Stimulated activated CD8-positive, alpha-beta memory T cell treated with anti-CD3 and anti-CD28 coated beads, Interleukin-15, amount 100 ng/mL, for 24 hours (primary cell): ENCODE measurements around the gene INAFM1.

Experiments used
- DNase-seq: peaks from one replicate; pipeline ENCODE4 v3.0.0-alpha.2; 2020; ENCODE audit warnings: low read depth

The INAFM1 gene

GRCh38 chr19:47274071-47274890 is at the start of gene INAFM1:
Gene INAFM1 (plus strand): TSS chr19:47274885. CDS start chr19:47274920, 35 bp downstream.
- DNase-seq, result peak; percentile 100

DNA sequence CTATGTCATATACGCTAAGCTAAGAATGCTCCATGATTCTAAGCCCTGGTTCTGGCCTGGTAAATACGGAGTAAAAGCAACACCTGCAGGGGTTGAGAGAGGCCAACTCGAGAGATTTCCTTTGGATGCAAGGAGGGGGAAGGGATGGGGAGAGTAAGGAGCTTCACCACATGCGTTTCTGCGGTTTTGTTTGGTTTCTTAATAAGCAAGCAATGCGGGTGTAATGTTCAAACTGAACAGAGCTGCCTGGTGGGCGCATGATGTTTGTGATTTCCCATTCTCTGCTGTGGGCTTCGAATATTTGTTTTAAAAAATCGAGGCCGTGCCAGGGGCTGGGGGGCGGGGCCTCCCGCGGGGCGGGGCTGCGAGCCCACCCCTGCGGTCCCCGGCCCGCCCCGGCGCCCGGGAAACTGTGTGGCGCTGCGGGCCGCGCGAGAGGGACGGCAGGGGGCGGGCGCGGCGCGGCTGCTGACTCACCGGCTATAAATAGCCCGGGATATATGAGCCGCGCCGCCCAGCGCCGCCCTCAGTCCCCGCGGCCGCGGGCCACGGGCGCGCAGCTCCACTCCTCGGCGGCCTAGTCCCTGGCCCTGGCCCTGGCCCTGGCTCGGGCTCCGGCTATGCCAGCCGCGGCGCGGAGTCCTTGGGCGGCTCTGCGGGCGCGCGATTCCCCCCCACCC is 48.8 kb upstream of the INAFM1 start:
- DNase-seq, result peak; percentile 74

- no peak for DNase-seq
Measured at GRCh38 chr19:47226426-47227351, 48.0 kb upstream of the INAFM1 start.

- no peak for DNase-seq
Measured at GRCh38 chr19:47227352-47228167, 47.1 kb upstream of the INAFM1 start.

DNA sequence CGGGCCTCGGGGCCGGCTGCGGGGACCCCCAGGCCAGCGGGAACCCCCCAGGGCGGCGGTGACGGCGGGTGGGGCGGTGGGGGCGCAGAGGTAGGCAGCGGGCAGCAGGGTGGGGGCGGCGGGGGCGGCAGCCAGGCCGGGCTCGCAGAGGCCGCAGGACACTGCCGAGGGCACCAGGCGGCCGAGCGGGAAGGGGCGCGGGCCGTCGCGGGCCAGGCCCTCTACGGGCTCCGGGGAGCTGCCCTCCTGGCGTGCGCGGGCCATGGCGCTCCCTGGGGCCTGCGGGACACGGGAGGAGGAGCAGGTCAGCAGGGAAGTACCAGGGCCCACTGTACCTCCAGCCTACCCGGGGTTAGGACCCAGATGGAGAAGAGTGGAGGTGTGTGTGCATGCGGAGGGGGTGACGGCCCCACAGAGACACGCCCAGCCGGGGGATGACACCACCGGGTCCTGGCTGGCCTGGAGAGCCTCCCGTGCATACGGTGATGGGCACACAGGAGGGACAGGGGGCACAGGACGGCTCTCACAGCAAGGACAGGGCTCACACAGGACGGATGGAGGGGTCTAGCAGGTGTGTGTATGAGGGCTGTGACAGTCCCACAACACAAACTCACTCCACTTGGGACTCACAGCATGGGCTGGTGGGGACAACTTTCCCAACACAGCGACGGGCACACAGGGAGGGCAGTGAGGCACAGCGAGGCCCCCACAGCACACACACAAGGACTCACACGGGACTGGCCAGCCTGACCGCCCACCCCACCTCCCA is 46.3 kb upstream of the INAFM1 start:
- DNase-seq, result no peak

DNA sequence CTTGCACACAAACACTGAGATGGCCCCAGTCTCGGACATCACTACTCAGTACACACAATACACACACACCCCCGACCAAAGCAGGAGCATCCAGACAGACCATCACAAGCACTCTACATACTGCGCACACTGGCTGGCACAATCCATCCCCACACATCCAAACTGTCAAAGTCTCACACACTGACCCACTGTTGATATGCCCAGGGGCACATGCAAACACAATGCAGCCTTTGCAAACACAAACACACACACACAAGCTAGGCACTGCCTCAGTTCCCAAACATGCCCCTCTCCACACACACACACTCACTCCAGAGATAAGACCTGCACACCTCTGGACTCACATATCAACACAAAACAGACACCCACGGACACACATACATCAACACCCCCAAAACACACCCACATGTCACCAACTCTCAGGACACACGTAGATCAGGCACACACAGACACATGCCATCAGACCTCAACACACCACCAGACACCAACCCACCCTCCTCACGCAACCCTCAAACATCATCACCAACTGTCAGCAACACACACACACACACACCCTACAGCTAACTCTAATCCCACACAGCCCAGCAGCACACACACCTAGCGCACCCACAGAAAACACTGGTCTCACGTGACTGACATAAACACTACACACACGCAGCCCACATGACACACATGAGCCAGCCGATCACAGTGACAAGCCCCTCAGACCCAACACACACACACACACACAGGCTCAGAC is 45.6 kb upstream of the INAFM1 start:
- no peak for DNase-seq

DNA sequence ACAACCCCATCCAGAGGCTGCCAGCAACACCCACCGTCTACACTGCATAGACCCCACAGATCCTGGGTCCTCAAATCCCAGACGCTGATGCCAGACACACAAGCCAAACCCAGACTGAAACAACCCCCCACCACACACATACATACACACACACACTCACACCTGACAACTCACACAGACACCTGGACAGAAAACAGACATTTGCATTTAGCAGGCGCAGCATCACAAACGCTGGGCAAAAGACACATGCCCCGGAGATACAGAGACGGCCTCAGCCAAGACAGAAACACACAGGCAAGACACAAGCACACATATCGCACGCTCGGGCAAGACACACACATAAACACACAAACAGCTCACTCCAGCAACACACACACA is 45.0 kb upstream of the INAFM1 start:
- no peak for DNase-seq

- peak; percentile 74 for DNase-seq
Measured at GRCh38 chr19:47230054-47230920, 44.4 kb upstream of the INAFM1 start.

DNA sequence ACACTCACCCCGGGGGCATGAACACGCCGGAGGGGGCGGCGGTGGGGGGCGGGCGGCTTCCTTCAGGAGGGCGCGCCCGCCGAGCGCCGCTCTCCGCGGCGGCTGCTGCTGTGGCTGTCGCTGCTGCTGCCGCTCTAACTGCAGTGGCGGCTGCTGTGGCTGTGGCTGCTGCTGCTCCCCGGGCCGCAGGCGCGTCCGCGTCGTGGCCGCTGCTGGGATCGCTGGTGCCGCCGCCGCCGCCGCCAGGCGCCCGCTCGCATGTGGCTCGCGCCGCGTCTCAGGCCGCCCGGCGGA is 43.8 kb upstream of the INAFM1 start, which contains the start of gene BBC3:
TSS of gene BBC3 (minus strand) at position 279 of the 294 bp plus-strand sequence. CDS start 2,768 bp downstream, outside the sequence.
- DNase-seq, result no peak

DNA sequence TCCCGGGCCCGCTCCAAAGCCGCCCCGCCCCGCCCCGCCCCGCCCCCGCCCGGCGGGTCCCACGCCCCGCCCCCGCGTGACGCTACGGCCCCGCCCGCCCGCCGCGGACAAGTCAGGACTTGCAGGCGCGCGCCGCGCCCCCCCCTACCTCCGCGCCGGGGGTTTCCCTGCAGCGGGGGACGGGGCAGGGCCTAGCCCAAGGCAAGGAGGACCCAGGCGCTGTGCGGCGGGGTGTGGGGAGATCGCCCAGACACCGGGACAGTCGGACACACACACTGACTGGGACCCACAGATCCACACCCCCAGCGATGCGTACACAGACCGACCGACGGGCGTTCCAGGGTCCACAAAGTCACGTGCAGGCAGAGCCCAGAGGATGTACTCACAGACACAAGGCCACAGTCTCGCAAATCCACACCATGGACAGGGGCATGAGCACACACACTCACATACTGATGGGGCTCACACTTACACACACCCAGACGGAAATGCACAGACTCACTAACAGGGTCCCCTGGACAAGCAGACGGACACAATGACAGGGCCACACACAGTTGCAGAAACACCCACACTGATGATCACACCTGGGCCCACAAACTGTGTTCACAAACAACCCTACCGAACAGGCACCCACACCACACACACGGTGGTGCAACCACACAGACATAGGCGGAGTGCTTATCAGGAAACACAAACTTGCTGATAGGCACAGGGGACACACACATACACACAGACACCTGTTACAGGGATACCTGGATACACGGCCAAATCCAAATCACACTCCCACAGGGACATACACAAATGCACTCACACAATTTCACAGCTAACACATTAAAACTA is 43.2 kb upstream of the INAFM1 start:
- peak; percentile 79 for DNase-seq

DNA sequence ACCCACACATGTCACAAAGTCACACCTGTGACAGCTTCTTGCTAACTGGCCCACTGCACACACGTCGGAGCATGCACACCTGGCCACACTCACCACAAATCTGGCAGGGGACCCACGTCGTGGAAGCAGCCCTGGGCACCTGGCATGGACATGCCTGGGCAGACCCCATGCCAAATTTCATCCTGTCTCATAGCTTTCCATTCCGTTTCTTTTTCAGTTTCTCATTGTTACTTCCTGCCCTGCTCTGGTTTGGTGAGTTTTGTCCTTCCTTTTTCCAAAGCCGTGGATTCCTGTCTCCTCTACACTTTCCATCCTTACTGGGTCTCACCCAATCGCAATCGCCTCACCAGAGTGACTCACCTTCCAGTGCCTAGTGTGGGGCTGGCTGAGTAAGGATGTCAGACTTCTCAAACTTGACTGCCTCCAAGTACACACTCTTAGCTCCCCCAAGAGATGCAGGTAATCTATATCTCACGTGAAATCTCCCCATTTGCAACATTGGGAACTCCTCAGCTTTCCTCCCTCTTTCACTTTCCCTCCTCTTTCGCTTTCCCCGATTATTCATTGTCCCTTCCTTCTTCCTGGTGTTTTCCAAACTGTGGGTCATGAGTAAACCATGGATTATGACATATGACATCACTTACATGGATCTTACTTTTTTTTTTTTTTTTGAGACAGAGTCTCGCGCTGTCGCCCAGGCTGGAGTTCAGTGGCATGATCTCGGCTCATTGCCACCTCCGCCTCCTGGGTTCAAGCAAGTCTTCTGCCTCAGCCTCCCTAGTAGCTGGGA is 42.1 kb upstream of the INAFM1 start:
- DNase-seq, result no peak

DNA sequence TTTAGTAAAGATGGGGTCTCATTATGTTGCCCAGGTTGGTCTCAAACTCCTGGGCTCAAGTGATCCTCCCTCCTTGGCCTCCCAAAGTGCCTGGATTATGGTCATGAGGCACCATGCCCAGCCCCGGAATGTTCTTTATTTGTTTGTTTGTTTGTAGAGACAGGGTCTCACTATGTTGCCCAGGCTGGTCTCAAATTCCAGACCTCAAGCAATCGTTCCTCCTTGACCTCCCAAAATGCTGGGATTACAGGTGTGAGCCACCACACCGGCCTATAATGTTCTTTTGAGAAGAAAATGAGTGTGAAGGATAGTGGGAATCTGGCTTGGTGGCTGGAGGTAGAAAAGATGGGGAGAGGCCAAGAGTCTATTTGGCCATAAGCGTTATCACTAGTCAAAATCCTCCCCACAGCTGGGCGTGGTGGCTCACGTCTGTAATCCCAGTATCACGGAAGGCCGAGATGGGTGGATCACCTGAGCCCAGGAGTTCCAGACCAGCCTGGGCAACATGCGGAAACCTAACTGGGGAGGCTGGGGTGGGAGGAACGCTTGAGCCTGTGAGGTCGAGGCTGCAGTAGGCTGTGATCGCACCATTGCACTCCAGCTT is 38.5 kb upstream of the INAFM1 start:
- DNase-seq, result no peak

- DNase-seq, result no peak
Measured at GRCh38 chr19:47239152-47239551, 35.5 kb upstream of the INAFM1 start.

GRCh38 chr19:47239610-47240296 is 34.9 kb upstream of the INAFM1 start:
- no peak for DNase-seq

GRCh38 chr19:47240556-47240955 is 34.1 kb upstream of the INAFM1 start:
- no peak for DNase-seq
